ENCODE data around the gene ABCA7.

ABCA7 gene, protein sequence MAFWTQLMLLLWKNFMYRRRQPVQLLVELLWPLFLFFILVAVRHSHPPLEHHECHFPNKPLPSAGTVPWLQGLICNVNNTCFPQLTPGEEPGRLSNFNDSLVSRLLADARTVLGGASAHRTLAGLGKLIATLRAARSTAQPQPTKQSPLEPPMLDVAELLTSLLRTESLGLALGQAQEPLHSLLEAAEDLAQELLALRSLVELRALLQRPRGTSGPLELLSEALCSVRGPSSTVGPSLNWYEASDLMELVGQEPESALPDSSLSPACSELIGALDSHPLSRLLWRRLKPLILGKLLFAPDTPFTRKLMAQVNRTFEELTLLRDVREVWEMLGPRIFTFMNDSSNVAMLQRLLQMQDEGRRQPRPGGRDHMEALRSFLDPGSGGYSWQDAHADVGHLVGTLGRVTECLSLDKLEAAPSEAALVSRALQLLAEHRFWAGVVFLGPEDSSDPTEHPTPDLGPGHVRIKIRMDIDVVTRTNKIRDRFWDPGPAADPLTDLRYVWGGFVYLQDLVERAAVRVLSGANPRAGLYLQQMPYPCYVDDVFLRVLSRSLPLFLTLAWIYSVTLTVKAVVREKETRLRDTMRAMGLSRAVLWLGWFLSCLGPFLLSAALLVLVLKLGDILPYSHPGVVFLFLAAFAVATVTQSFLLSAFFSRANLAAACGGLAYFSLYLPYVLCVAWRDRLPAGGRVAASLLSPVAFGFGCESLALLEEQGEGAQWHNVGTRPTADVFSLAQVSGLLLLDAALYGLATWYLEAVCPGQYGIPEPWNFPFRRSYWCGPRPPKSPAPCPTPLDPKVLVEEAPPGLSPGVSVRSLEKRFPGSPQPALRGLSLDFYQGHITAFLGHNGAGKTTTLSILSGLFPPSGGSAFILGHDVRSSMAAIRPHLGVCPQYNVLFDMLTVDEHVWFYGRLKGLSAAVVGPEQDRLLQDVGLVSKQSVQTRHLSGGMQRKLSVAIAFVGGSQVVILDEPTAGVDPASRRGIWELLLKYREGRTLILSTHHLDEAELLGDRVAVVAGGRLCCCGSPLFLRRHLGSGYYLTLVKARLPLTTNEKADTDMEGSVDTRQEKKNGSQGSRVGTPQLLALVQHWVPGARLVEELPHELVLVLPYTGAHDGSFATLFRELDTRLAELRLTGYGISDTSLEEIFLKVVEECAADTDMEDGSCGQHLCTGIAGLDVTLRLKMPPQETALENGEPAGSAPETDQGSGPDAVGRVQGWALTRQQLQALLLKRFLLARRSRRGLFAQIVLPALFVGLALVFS (N-terminal part only)

DNA sequence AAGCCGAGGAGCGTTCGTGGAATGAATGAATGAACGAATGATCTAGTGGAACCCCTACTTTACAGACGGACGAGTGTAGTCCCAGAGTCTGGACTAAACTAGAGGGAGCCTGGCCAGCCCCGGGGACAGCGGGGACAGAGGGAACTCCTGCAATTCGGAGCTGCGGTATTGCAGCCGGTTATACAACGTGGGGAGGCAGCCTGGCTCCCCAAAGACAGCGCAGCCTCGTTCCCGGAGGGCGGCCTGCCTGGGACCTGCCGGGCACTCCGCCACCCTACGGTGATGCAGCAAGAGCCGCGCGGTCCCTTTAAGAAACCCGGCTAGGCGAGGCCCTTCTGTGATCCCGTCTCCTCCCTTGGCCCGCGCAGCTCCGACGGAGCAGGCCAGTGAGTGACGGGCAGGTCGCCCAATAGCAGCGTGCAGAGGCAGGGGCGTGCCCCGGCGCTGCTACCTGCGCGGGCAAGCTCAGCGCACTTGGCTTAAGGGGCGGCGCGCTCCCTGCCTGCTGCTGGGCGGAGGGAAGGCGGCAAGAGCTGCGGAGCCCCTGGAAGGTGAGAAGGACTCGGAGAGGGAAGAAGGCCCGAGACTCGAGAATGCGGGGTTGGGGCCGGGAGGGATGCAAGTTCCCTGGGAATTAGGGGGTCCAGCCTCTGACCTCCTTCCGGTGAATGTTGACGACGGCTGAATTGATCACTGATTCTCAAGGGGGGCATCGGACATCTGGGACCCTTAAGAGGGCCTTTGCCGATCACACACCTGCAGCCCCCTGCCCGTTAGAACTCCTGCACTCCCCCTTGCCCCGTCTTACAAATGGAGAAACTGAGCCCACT, at the start of gene ABCA7:
Gene ABCA7 (plus strand): TSS at position 462 of the 830 bp plus-strand sequence. CDS start 1,255 bp downstream, outside the sequence.
- DNase-seq (ENCODE audit: low spot score): peak; percentile 84

DNA sequence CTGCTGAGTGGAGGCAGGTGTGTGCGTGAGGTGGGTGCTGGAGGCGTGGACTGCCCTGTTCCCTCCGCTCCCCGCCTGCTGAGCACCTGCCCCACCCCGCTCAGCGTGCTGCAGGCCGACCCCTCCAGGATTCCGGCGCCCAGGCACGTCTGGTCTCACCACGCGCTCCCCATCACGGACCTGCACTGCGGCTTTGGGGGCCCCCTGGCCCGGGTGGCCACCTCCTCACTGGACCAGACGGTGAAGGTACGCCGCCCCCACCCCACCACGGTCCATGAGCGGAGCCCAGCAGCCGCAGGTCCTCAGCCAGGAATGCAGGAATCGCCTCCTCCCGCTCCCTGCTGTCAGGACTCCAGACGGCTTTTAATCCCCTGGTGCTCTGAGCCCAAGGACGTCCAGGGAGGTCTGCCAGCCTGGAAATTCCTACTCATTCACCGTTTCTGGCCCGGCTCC, 49.8 kb upstream of the ABCA7 start:
- no peak for DNase-seq (ENCODE audit: low spot score)

- no peak for DNase-seq (ENCODE audit: low spot score)
Measured at GRCh38 chr19:990746-991145, 49.2 kb upstream of the ABCA7 start.

- DNase-seq (ENCODE audit: low spot score): peak; percentile 54
Measured at GRCh38 chr19:991174-991931, 48.6 kb upstream of the ABCA7 start.

DNA sequence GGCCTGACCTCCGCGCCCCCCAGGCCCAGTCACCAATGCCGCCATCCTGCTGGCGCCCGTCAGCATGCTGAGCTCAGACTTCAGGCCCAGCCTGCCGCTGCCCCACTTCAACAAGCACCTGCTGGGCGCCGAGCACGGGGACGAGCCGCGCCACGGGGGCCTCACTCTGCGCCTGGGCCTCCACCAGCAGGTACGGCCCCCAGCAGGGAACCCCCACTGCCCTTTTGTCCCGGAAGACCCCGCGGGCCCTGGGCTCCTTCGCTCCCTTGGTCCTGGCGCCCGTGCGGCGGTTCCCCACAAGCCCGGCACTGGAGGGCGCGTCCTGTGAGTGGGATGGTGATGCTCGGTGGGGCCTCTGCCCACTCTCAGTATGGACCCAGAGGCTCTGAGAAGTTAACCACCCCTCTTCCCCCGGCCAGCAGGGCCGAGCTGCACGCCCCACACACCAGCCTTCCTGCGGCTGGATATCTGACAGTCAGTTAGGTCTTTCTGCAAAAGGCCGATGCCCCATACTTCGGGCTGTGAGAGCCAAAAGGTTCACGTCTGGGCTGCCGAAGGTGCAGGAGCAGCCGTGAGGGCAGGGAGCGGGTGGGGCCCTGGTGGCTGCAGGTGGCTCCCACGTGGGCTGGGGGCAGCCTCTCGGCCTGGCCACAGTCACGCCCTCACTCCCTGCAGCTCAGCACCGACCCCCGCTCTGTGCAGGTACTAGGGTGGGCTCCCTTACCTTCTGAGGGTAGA, 47.8 kb upstream of the ABCA7 start:
- no peak for DNase-seq (ENCODE audit: low spot score)

- DNase-seq (ENCODE audit: low spot score): no peak
Measured at GRCh38 chr19:992670-993055, 47.2 kb upstream of the ABCA7 start.

- no peak for DNase-seq (ENCODE audit: low spot score)
Measured at GRCh38 chr19:993361-993830, 46.5 kb upstream of the ABCA7 start.

DNA sequence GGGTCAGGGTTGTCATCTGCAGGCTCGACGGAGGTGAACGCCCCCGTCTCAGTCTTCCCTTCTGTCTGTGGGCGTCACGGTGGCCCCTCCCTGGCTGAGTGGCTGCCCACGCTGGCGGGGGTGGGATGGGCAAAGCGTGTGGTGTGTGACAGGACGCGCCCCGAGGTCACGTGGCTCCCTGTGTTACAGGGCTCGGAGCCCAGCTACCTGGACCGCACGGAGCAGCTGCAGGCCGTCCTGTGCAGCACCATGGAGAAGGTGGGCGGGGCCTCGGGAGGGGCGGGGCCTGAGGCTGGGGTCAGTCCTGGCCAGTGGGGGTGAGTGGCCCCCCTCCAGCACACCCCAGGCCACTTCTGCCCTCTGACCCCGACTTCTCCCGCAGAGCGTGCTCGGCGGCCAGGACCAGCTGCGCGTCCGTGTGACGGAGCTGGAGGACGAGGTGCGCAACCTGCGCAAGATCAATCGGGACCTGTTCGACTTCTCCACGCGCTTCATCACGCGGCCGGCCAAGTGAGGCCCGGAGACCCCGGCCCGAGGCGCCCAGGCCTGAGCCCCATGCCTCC, 46.0 kb upstream of the ABCA7 start:
- DNase-seq (ENCODE audit: low spot score): no peak

GRCh38 chr19:994516-994915, 45.4 kb upstream of the ABCA7 start:
- no peak for DNase-seq (ENCODE audit: low spot score)

DNA sequence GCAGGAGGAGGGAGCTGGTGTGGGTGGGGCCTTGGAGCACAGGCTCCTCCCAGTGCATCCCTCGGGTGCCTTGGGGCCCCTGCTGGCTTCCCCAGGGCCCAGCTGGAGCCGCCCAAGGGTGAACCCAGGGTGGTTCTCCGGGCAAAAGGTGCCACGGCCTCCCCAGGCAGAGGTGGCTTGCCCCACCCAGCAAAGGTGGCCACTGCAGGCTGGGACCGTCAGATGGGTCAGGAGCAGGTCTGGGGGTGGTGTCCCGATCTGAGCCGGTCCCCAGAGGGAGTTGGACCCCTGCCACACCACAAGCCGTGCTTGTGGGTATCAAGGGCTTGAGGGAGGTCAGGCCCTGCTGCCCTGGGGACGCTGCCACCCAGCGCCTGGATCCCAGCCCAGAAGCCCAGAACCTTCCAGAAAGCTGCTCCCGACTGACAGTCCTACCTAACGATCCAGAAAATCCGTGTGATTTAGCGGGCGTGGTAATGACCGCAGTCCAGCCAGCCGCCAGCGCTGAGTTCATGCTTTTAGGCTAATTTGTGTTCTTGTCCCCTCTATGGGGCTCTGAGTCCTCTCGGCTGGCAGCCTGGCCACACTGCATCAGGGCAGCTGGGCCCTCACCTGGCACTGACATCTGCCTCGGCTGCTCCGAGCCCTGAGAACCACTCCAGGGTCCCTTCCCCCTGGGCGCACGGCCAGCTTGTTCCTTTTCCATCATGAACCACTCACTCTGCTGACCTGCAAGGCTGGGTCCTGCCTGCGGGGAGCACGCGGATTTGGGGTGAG, 44.7 kb upstream of the ABCA7 start:
- DNase-seq (ENCODE audit: low spot score): no peak

DNA sequence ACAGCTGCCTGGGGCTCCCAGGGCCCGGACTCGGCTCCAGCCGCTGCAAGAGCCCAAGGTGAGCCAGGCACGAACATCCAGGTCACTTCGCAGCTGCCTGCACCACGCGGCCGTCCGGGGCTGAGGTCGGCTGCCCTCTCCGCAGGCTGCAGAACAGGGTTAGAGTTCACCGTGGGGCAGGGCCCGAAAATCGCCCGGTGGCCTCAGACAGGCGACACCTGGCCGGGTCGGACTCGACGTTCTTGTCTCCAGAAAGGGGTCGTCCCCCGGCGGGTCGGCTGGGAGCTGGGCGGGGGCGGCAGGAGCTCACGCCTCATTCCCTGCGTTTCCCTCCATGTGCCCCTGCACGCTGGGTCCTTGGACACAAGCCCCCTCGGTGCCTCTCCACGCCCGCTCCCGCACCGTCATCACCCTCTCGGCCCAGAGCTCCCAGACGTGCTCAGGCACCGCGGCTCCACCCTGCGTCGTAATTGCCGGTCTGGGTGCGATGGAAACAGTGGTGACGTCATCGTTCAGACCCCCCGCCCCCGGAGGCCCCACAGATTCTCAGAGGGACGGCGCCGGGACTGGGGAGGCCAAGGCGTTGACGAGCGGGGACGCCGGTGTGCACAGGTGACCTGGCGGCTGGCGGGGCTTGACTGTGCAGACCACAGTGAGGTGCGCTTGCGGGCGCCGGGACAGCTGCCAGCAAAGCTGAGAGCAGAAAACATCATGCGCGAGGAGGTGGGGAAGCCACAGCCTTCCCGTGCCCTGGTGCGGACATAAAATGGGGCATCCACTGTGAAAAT, 43.7 kb upstream of the ABCA7 start:
- DNase-seq (ENCODE audit: low spot score): no peak

- no peak for DNase-seq (ENCODE audit: low spot score)
Measured at GRCh38 chr19:998064-998463, 41.8 kb upstream of the ABCA7 start.

DNA sequence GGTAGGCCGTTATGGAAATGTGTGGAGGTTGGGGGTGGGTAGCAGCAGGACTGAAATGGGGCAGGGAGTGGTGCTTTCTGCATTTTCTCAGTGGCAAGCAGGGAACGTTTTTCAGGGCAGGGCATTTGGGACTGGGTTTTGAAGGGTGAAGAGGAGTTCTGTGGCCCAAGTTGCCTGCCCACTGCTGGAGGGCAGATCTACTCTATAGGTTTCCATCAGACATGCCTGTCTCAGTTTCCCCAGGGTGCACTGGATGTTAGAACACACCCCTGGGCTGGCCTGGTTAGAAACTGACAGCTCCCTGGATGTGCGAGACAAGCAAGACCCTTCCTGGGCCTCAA, 40.6 kb upstream of the ABCA7 start:
- DNase-seq (ENCODE audit: low spot score): no peak

DNA sequence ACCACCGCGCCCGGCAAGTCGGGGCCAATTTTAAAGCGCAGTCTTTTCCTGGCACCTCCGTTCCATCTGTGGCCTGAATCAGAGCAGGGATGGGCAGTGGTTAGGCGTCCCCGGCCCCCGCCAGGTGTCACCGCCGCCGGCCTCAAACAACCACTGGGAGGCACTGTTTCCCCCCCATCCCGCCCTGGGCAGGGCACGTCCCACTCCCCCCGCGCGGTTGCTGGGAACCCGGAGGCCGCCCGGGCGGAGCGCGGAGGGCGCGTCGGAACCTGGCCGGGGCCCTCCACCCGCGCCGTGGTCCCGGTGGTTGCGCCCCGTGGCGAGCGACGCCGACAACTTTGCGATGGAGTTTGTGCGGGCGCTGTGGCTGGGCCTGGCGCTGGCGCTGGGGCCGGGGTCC, 39.8 kb upstream of the ABCA7 start, which contains the start of gene GRIN3B:
Gene GRIN3B (plus strand): TSS at position 325 of the 400 bp plus-strand sequence. CDS start 19 bp downstream, at position 344.
- DNase-seq (ENCODE audit: low spot score): peak; percentile 32

DNA sequence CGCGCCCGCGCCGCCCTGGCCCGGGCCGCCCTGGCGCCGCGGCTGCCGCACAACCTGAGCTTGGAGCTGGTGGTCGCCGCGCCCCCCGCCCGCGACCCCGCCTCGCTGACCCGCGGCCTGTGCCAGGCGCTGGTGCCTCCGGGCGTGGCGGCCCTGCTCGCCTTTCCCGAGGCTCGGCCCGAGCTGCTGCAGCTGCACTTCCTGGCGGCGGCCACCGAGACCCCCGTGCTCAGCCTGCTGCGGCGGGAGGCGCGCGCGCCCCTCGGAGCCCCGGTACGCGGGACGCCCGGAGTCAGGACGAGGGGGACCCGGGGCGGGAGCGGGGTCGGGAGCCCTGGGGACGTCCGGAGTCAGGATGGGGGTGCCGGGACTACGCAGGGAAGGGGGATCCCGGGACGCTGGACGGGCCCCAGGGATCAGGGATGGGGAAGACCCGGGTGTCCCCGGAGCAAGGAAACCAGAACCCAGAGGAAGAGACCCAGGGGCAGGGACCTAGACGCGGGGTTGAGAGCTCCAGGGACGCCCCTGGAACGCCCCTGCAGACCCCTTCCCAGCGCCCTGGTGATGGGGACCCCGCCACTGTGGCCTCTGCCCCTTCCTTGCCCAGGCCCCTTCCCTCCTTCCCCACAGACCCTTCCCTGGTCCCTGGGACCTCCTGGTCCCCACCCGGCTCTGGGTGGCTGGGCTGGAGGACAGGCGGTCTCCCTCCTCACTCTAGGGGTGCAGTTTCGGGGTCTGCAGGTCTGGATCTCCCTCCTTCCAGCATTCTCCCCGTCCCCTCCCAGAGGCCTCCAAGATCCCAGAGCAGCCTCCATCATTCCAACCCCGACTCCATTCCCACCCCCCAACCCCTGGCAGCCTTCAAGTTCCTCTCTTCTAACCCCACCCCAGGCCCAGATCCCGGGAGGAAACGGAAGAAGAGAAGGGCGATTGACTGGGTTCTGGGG, 39.0 kb upstream of the ABCA7 start:
- no peak for DNase-seq (ENCODE audit: low spot score)

GRCh38 chr19:1001538-1002166, 38.3 kb upstream of the ABCA7 start:
- no peak for DNase-seq (ENCODE audit: low spot score)

Data from COLO829 (cell line).